ENCODE measurements around the gene FAM78B. TPM values are rescaled to one million over a fixed set of nuclear protein-coding genes. Genes with fewer than 3 reads are reported as not detected.

FAM78B gene
- total RNA-seq, 1 donor from 2014 or later: 3.1 TPM

GRCh38 chr1:166113031-166113430 lies 53.8 kb downstream of the FAM78B start:
- peaks cover 6% of the 10 kb centered on the region for H3K4me1 Mint-ChIP-seq (ENCODE audit: low read depth)
- TF ChIP-seq, protein P1, sequence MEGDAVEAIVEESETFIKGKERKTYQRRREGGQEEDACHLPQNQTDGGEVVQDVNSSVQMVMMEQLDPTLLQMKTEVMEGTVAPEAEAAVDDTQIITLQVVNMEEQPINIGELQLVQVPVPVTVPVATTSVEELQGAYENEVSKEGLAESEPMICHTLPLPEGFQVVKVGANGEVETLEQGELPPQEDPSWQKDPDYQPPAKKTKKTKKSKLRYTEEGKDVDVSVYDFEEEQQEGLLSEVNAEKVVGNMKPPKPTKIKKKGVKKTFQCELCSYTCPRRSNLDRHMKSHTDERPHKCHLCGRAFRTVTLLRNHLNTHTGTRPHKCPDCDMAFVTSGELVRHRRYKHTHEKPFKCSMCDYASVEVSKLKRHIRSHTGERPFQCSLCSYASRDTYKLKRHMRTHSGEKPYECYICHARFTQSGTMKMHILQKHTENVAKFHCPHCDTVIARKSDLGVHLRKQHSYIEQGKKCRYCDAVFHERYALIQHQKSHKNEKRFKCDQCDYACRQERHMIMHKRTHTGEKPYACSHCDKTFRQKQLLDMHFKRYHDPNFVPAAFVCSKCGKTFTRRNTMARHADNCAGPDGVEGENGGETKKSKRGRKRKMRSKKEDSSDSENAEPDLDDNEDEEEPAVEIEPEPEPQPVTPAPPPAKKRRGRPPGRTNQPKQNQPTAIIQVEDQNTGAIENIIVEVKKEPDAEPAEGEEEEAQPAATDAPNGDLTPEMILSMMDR (IDR thresholded peaks at IDR 0.05; ENCODE audit: unreplicated experiment): no peak
- DNase-seq (ENCODE audit: low spot score, unreplicated experiment): no peak
- no peaks in the 10 kb centered on the region for H3K36me3 Mint-ChIP-seq (ENCODE audit: insufficient read depth)
- H3K9me3 Mint-ChIP-seq (ENCODE audit: low read depth): no peaks in the 10 kb centered on the region
- H3K4me3 Mint-ChIP-seq (ENCODE audit: low read depth): no peak overlapping the region
- H3K27ac Mint-ChIP-seq: no peak overlapping the region
- H3K27me3 Mint-ChIP-seq: peaks cover 14% of the 10 kb centered on the region

GRCh38 chr1:166112425-166112824 lies 54.4 kb downstream of the FAM78B start:
- no peak for DNase-seq (ENCODE audit: low spot score, unreplicated experiment)
- peaks cover 6% of the 10 kb centered on the region for H3K4me1 Mint-ChIP-seq (ENCODE audit: low read depth)
- no peak overlapping the region for H3K4me3 Mint-ChIP-seq (ENCODE audit: low read depth)
- no peak overlapping the region for H3K27ac Mint-ChIP-seq
- H3K36me3 Mint-ChIP-seq (ENCODE audit: insufficient read depth): no peaks in the 10 kb centered on the region
- H3K9me3 Mint-ChIP-seq (ENCODE audit: low read depth): peaks cover 3% of the 10 kb centered on the region
- TF ChIP-seq, protein P1 (IDR thresholded peaks at IDR 0.05; ENCODE audit: unreplicated experiment): no peak
- peaks cover 9% of the 10 kb centered on the region for H3K27me3 Mint-ChIP-seq

GRCh38 chr1:166111430-166111829 lies 55.4 kb downstream of the FAM78B start:
- no peaks in the 10 kb centered on the region for H3K36me3 Mint-ChIP-seq (ENCODE audit: insufficient read depth)
- H3K27ac Mint-ChIP-seq: no peak overlapping the region
- no peak overlapping the region for H3K4me3 Mint-ChIP-seq (ENCODE audit: low read depth)
- H3K27me3 Mint-ChIP-seq: peaks cover 9% of the 10 kb centered on the region
- DNase-seq (ENCODE audit: low spot score, unreplicated experiment): no peak
- H3K9me3 Mint-ChIP-seq (ENCODE audit: low read depth): peaks cover 3% of the 10 kb centered on the region
- TF ChIP-seq, protein P1 (IDR thresholded peaks at IDR 0.05; ENCODE audit: unreplicated experiment): no peak
- peaks cover 6% of the 10 kb centered on the region for H3K4me1 Mint-ChIP-seq (ENCODE audit: low read depth)

GRCh38 chr1:166090244-166090643 lies 76.6 kb downstream of the FAM78B start:
- peaks cover 3% of the 10 kb centered on the region for H3K27me3 Mint-ChIP-seq
- DNase-seq (ENCODE audit: low spot score, unreplicated experiment): no peak
- TF ChIP-seq, protein P1 (IDR thresholded peaks at IDR 0.05; ENCODE audit: unreplicated experiment): no peak
- no peak overlapping the region for H3K27ac Mint-ChIP-seq
- H3K36me3 Mint-ChIP-seq (ENCODE audit: insufficient read depth): no peaks in the 10 kb centered on the region
- no peaks in the 10 kb centered on the region for H3K9me3 Mint-ChIP-seq (ENCODE audit: low read depth)
- no peak overlapping the region for H3K4me3 Mint-ChIP-seq (ENCODE audit: low read depth)
- H3K4me1 Mint-ChIP-seq (ENCODE audit: low read depth): peaks cover 8% of the 10 kb centered on the region

GRCh38 chr1:166089804-166090203 lies 77.0 kb downstream of the FAM78B start:
- TF ChIP-seq, protein P1 (IDR thresholded peaks at IDR 0.05; ENCODE audit: unreplicated experiment): no peak
- H3K36me3 Mint-ChIP-seq (ENCODE audit: insufficient read depth): no peaks in the 10 kb centered on the region
- H3K27ac Mint-ChIP-seq: no peak overlapping the region
- H3K4me1 Mint-ChIP-seq (ENCODE audit: low read depth): peaks cover 8% of the 10 kb centered on the region
- no peaks in the 10 kb centered on the region for H3K9me3 Mint-ChIP-seq (ENCODE audit: low read depth)
- peaks cover 3% of the 10 kb centered on the region for H3K27me3 Mint-ChIP-seq
- DNase-seq (ENCODE audit: low spot score, unreplicated experiment): no peak
- no peak overlapping the region for H3K4me3 Mint-ChIP-seq (ENCODE audit: low read depth)
